ENCODE measurements around the gene HNRNPUL1.

GRCh38 chr19:41308450-41309179 is 44.4 kb downstream of the HNRNPUL1 start:
- TF ChIP-seq ZNF274 (IDR thresholded peaks at IDR 0.05; ENCODE audit: borderline replicate concordance, extremely low read depth, low read length) = no peak
- peak; percentile 88 to 98 (median 89) for TF ChIP-seq CTCF (IDR thresholded peaks at IDR 0.05; ENCODE audit: control extremely low read depth in 1 of 3, insufficient read depth in 1 of 3, low read depth in 1 of 3, low read length in 3 of 3)
- TF ChIP-seq EZH2 (IDR thresholded peaks at IDR 0.05; ENCODE audit: low read depth, low read length, severe bottlenecking) = no peak
- no peak for TF ChIP-seq HDAC6 (IDR thresholded peaks at IDR 0.05; ENCODE audit: low read depth, low read length)
- TF ChIP-seq POLR2AphosphoS5 (IDR thresholded peaks at IDR 0.05; ENCODE audit: low read depth, low read length) = peak; percentile 79; the same call in 1 of the 2 replicates
- no peak for TF ChIP-seq RFX5 (IDR thresholded peaks at IDR 0.05; ENCODE audit: borderline replicate concordance, low read depth, low read length)
- no peak for TF ChIP-seq EP300 (IDR thresholded peaks at IDR 0.05; ENCODE audit: borderline replicate concordance in 1 of 2, low read depth in 2 of 2, low read length in 2 of 2)
- no peak for TF ChIP-seq SIX5 (IDR thresholded peaks at IDR 0.05; ENCODE audit: low read depth, low read length)
- TF ChIP-seq NANOG (IDR thresholded peaks at IDR 0.05; ENCODE audit: insufficient read depth, low read depth, low read length, poor library complexity, severe bottlenecking) = no peak
- no peak for TF ChIP-seq YY1 (IDR thresholded peaks at IDR 0.05; ENCODE audit: low read depth, low read length)
- 0 out of 4 replicates have a peak, but pooled peaks have one; percentile 20 to 69 for TF ChIP-seq SIN3A (conservative IDR thresholded peaks at IDR 0.05 in 1 of 2, IDR thresholded peaks at IDR 0.05 in 1 of 2; ENCODE audit: low read depth in 1 of 2, low read length in 2 of 2)
- 0 out of 2 replicates have a peak, but pooled peaks have one; percentile 13 for TF ChIP-seq TAF1 (IDR thresholded peaks at IDR 0.05; ENCODE audit: low read depth, low read length)
- no peak for TF ChIP-seq GTF2F1 (IDR thresholded peaks at IDR 0.05; ENCODE audit: borderline replicate concordance, low read depth, low read length)
